GM18505 (cell line): ENCODE results near the gene DHX34.
"Not testable (repeated sequence)": the region's sequence is repeated elsewhere in the genome, so short reads cannot be mapped to it uniquely, and the experiment has no call there.

ENCODE experiments used
- ATAC-seq: cut with Tn5 transposase; IDR thresholded peaks from one replicate; pipeline ENCODE4 v1.9.1; 2021; ENCODE audit not compliant: unreplicated experiment
- POLR2A ChIP-seq: IDR thresholded peaks from 4 replicates; pipeline ENCODE4 v1.6.1; 2011; ENCODE audit warnings: borderline replicate concordance; ENCODE audit not compliant: insufficient read depth, insufficient read length; ENCODE audit errors: extremely low read depth

The DHX34 gene

GRCh38 chr19:47316513-47316912 lies 32.6 kb upstream of the DHX34 start:
- no peak for TF ChIP-seq POLR2A
- ATAC-seq = no peak

- TF ChIP-seq POLR2A = no peak
- ATAC-seq = no peak
These were observed 28.9 kb upstream of the DHX34 start for GRCh38 chr19:47319923-47320871.

GRCh38 chr19:47321630-47322029 lies 27.5 kb upstream of the DHX34 start:
- no peak for ATAC-seq
- no peak for TF ChIP-seq POLR2A

GRCh38 chr19:47322058-47322457 lies 27.1 kb upstream of the DHX34 start:
- TF ChIP-seq POLR2A = no peak

GRCh38 chr19:47323409-47323808 lies 25.7 kb upstream of the DHX34 start:
- TF ChIP-seq POLR2A = no peak
- no peak for ATAC-seq

More at GRCh38 chr19:47322058-47322457, 27.1 kb upstream of the DHX34 start:
- ATAC-seq = no peak

GRCh38 chr19:47323872-47324271 lies 25.2 kb upstream of the DHX34 start:
- no peak for ATAC-seq
- no peak for TF ChIP-seq POLR2A

GRCh38 chr19:47324502-47324901 lies 24.6 kb upstream of the DHX34 start:
- no peak for TF ChIP-seq POLR2A
- no peak for ATAC-seq

- ATAC-seq = no peak
- no peak for TF ChIP-seq POLR2A
These were observed 18.6 kb upstream of the DHX34 start for GRCh38 chr19:47330466-47330869.

- TF ChIP-seq POLR2A = no peak
- no peak for ATAC-seq
These were observed 17.6 kb upstream of the DHX34 start for GRCh38 chr19:47331490-47331889.

GRCh38 chr19:47331931-47332547 lies 17.1 kb upstream of the DHX34 start, which contains the start of gene C5AR2:
C5AR2 (plus strand) TSS chr19:47332175; CDS start chr19:47340800, 8,625 bp downstream.
- no peak for TF ChIP-seq POLR2A
- ATAC-seq = no peak

GRCh38 chr19:47336765-47337718 lies 12.1 kb upstream of the DHX34 start:
- not testable (repeated sequence) for ATAC-seq

- no peak for ATAC-seq
- TF ChIP-seq POLR2A = no peak
These were observed 9.8 kb upstream of the DHX34 start for GRCh38 chr19:47339196-47339880.
